K562 (cell line): ENCODE measurements around the gene ZMIZ1. TPM values are rescaled to one million over a fixed set of nuclear protein-coding genes. Genes with fewer than 3 reads are reported as not detected.
A peak's percentile ranks its signal among the peaks of the same experiment; 100 is the strongest.

Experiments used
- ATAC-seq: fragments of 200-7000 bp; cut with Tn5 transposase; 3 replicates; pipeline ENCODE4 v1.9.1; 2020; ENCODE audit warnings: moderate library complexity
- BruUV-seq: library from RNA; stranded (reverse); fragments of 400-500 nt; replicated peaks from 2 replicates; lab custom pipeline; 2021; lab: Mats Ljungman, UMichigan
- CTCF ChIA-PET: fragments of 300-600 bp; formaldehyde crosslinking; extraction: SDS; loops from one replicate; lab custom pipeline; 2021; ENCODE audit warnings: low intra/inter-chr PET ratio; lab: Yijun Ruan, JAX
- POLR2A ChIA-PET: fragments of 300-600, 350-650 bp; sonication (Branson Sonifier 250); formaldehyde crosslinking; extraction: SDS; loops from one replicate; lab custom pipeline; 2021; ENCODE audit warnings: antibody characterized with exemption, inconsistent platforms; lab: Yijun Ruan, JAX
- DNase-seq, 4 experiments: peaks; one replicate each; pipeline versions ENCODE4 v3.0.0 to v3.0.0-alpha.2; 2011 to 2018; ENCODE audit warnings: low spot score in 3 of 4, mixed read lengths in 3 of 4; ENCODE audit errors: extremely low read depth in 1 of 4
- FAIRE-seq: peaks from 2 replicates; lab custom pipeline; 2011; peaks lifted over from hg19 to GRCh38; lab: Jason Lieb, UNC
- H2AFZ ChIP-seq: 2 replicates; pipeline ENCODE4 v1.6.0; 2011; ENCODE audit warnings: low read depth, low read length, control low read depth, inconsistent platforms
- H3K27ac ChIP-seq: fragments of 200-600 bp; 3 replicates; pipeline ENCODE4 v1.8.0; 2011; ENCODE audit warnings: low read depth, mild to moderate bottlenecking, control low read depth, inconsistent platforms, low read length, moderate library complexity, mixed read lengths; ENCODE audit errors: extremely low read depth
- H3K27me3 ChIP-seq, 2 experiments: fragments of 300-600 bp in 1 of 2; 2 replicates in 1 of 2; 3 replicates in 1 of 2; pipeline versions ENCODE4 v1.6.0 to v1.8.0; 2011; ENCODE audit warnings: inconsistent platforms in 2 of 2, low read length in 2 of 2, mild to moderate bottlenecking in 1 of 2, mixed read lengths in 1 of 2, moderate library complexity in 1 of 2; ENCODE audit not compliant: control insufficient read depth in 2 of 2, insufficient read depth in 2 of 2
- H3K36me3 ChIP-seq: fragments of 300-600 bp; 3 replicates; pipeline ENCODE4 v1.8.0; 2011; ENCODE audit warnings: mild to moderate bottlenecking, low read length, inconsistent platforms; ENCODE audit not compliant: control insufficient read depth, insufficient read depth
- H3K4me1 ChIP-seq, 2 experiments: fragments of 200-600 bp in 1 of 2; replicated peaks in 1 of 2; 2 replicates in 1 of 2; 3 replicates in 1 of 2; pipeline versions ENCODE4 v1.5.1 to v1.8.0; 2011; ENCODE audit warnings: inconsistent platforms in 2 of 2, low read length in 2 of 2, mild to moderate bottlenecking in 1 of 2, mixed read lengths in 1 of 2, moderate library complexity in 1 of 2; ENCODE audit not compliant: control insufficient read depth in 2 of 2, insufficient read depth in 2 of 2
- H3K4me2 ChIP-seq: 2 replicates; pipeline ENCODE4 v1.6.1; 2011; ENCODE audit warnings: low read length, control low read depth, inconsistent platforms, mixed read lengths; ENCODE audit not compliant: insufficient read depth
- H3K4me3 ChIP-seq: fragments of 200-600 bp; sonication (generic), shearing (Covaris generic); 2 replicates; pipeline ENCODE4 v1.5.1; 2016; ENCODE audit warnings: control low read depth, inconsistent platforms
- H3K79me2 ChIP-seq: fragments of 200-600 bp; 3 replicates; pipeline ENCODE4 v1.8.0; 2011; ENCODE audit warnings: low read length, inconsistent platforms; ENCODE audit not compliant: control insufficient read depth, insufficient read depth
- H3K9ac ChIP-seq, 2 experiments: 2 replicates each; pipeline versions ENCODE4 v1.6.0 to v1.6.1; 2011; ENCODE audit warnings: low read depth in 2 of 2, low read length in 2 of 2, control low read depth in 1 of 2, inconsistent platforms in 1 of 2, mild to moderate bottlenecking in 1 of 2, mixed read lengths in 1 of 2; ENCODE audit not compliant: insufficient read depth in 1 of 2
- H3K9me1 ChIP-seq: one replicate; pipeline ENCODE4 v1.6.0; 2011; ENCODE audit warnings: inconsistent platforms, mild to moderate bottlenecking, low read length, moderate library complexity; ENCODE audit not compliant: control insufficient read depth, insufficient read depth
- H3K9me3 ChIP-seq: replicated peaks from 2 replicates; pipeline ENCODE4 v1.5.1; 2011; ENCODE audit warnings: low read depth, low read length, inconsistent platforms; ENCODE audit not compliant: control insufficient read depth, insufficient read depth
- H4K20me1 ChIP-seq: replicated peaks from 2 replicates; pipeline ENCODE4 v1.6.1; 2011; ENCODE audit warnings: low read length, inconsistent platforms, mixed read lengths; ENCODE audit not compliant: control insufficient read depth, insufficient read depth
- GTF3C2 ChIP-seq: IDR thresholded peaks from 3 replicates; pipeline ENCODE4 v1.6.1; 2011; ENCODE audit warnings: borderline replicate concordance, mild to moderate bottlenecking, moderate library complexity; ENCODE audit not compliant: insufficient read length; ENCODE audit errors: extremely low read depth
- ZBTB1 ChIP-seq: sonication (generic); formaldehyde crosslinking; IDR thresholded peaks from 2 replicates; pipeline ENCODE4 v1.8.1; 2023; ENCODE audit warnings: missing genetic modification reagents, low read depth, mild to moderate bottlenecking, borderline replicate concordance
- WGBS: fragments of 100-300 bp; shearing (Covaris generic); methylation state at CpG from one replicate; pipeline ENCODE4 v1.1.6; 2016; ENCODE audit warnings: low coverage, mixed read lengths; ENCODE audit not compliant: insufficient coverage; ENCODE audit errors: missing lambda C conversion rate; 5-methylcytosine and 5-hydroxymethylcytosine counted together
- in situ Hi-C: fragments of 300-500 bp; cut with MboI; formaldehyde crosslinking; loops from 4 replicates; pipeline ENCODE4 v1.15.0; 2018; ENCODE audit warnings: inconsistent platforms, mixed read lengths
- intact Hi-C: fragments of 100-400 bp; cut with micrococcal nuclease; formaldehyde crosslinking; loops from 2 replicates; pipeline ENCODE4 v1.14.2; 2022
- polyA plus RNA-seq, 8 experiments: library from polyadenylated mRNA; depleted of rRNA in 4 of 8; stranded (reverse) in 5 of 8; unstranded in 3 of 8; fragments of >200 nt; fragmentation: Nextera tagmentation in 2 of 8; fragmentation: Illumina TruSeq in 1 of 8; extraction: Ambion mirVana in 2 of 8; extraction: Trizol in 1 of 8; gene quantifications; 2 replicates each; pipeline versions ENCODE4 v1.2.1 to v1.2.3, GENCODE V29; 2011 to 2014; ENCODE audit warnings: inconsistent platforms in 1 of 8, missing spikeins in 1 of 8
- total RNA-seq, 7 experiments: library from RNA; depleted of rRNA in 6 of 7; stranded (reverse); fragments of >200 nt in 6 of 7; fragmentation: Illumina TruSeq in 2 of 7; extraction: Trizol in 2 of 7; gene quantifications; 2 replicates each; pipeline versions ENCODE4 v1.2.1 to v1.2.3, GENCODE V29; 2011 to 2021; ENCODE audit warnings: low replicate concordance in 1 of 7

Gene ZMIZ1
- total and polyA plus RNA-seq, 9 of the 15 experiments (the other 6 are each of a cell fraction or from before 2014, with no cell fraction given): 1.0 to 37.3 (median 4.3) TPM

- ATAC-seq (no peak), FAIRE-seq (no peak), DNase-seq (no peak)
- Histone ChIP-seq H3K9me3 (no peaks in the 10 kb centered on the region), H3K9me1 (peaks cover 5% of the 10 kb centered on the region), H3K4me2 (no peak overlapping the region), H3K9ac (no peak overlapping the region), H3K79me2 (no peaks in the 10 kb centered on the region), H3K27me3 (no peaks in the 10 kb centered on the region), H3K36me3 (peaks cover 4% of the 10 kb centered on the region; the same call in 1 of the 3 replicates), H3K4me1 (peaks cover 13 to 22% of the 10 kb centered on the region in 2 experiments), H4K20me1 (peaks cover 24% of the 10 kb centered on the region), H3K4me3 (no peak overlapping the region), H2AFZ (no peak overlapping the region), H3K27ac (no peak overlapping the region)
- ChIA-PET POLR2A (interaction anchor here (1.3 kb wide), 1 partner anchor 18 kb away, joined by 4 read pairs; no protein-coding TSS in a partner anchor), CTCF (no interaction called here)
- no TSS peak for BruUV-seq
- in situ Hi-C loops (no loop called here), intact Hi-C loops (no loop called here)
- TF ChIP-seq ZBTB1 (CRISPR knock-in tag): 0 out of 2 replicates have a peak, but pooled peaks have one; percentile 21
- no peak for TF ChIP-seq GTF3C2
- 59% methylated on average over 6 of the region's 6 CpGs for WGBS
These were observed 197.3 kb downstream of the ZMIZ1 start for GRCh38 chr10:79266084-79266483.
